Naive B cell (primary cell): ENCODE measurements around the gene DNASE1L2. TPM values are rescaled to one million over a fixed set of nuclear protein-coding genes. Genes with fewer than 3 reads are reported as not detected.
"Not testable (repeated sequence)": the region's sequence is repeated elsewhere in the genome, so short reads cannot be mapped to it uniquely, and the experiment has no call there.

Experiments
- ATAC-seq, 2 donors: fragments of 150-1000 bp; cut with Tn5 transposase; 2 replicates each; pipeline ENCODE4 v1.10.0; 2021; ENCODE audit warnings: low read depth in 2 of 2, mild to moderate bottlenecking in 2 of 2, moderate library complexity in 2 of 2
- DNase-seq: peaks from one replicate; pipeline ENCODE4 v3.0.0; 2022
- H3K27ac Mint-ChIP-seq, 6 donors: one replicate each; pipeline ENCODE4 v1.8.0; 2020 to 2022; ENCODE audit warnings: mild to moderate bottlenecking in 6 of 6, mixed read lengths in 6 of 6, moderate library complexity in 5 of 6, inconsistent platforms in 2 of 6
- H3K27me3 Mint-ChIP-seq, 3 donors: one replicate each; pipeline ENCODE4 v1.8.0; 2021 to 2022; ENCODE audit warnings: mixed read lengths in 3 of 3, mild to moderate bottlenecking in 1 of 3
- H3K36me3 Mint-ChIP-seq, 2 donors: one replicate each; pipeline ENCODE4 v1.8.0; 2020 to 2022; ENCODE audit warnings: mixed read lengths in 2 of 2, inconsistent platforms in 1 of 2, mild to moderate bottlenecking in 1 of 2
- H3K4me1 Mint-ChIP-seq, 3 donors: one replicate each; pipeline ENCODE4 v1.8.0; 2020 to 2022; ENCODE audit warnings: mixed read lengths in 3 of 3, inconsistent platforms in 1 of 3, mild to moderate bottlenecking in 1 of 3, moderate library complexity in 1 of 3
- H3K4me3 Mint-ChIP-seq, 8 donors: one replicate each; pipeline ENCODE4 v1.8.0; 2020 to 2022; ENCODE audit warnings: mild to moderate bottlenecking in 8 of 8, mixed read lengths in 8 of 8, moderate library complexity in 8 of 8, inconsistent platforms in 2 of 8
- H3K9me3 Mint-ChIP-seq, 7 donors: one replicate each; pipeline ENCODE4 v1.8.0; 2020 to 2022; ENCODE audit warnings: mixed read lengths in 7 of 7, mild to moderate bottlenecking in 5 of 7, inconsistent platforms in 2 of 7, moderate library complexity in 1 of 7
- polyA plus RNA-seq, 6 donors: library from polyadenylated mRNA; unstranded; fragments of 300-500 nt; fragmentation: Illumina TruSeq; gene quantifications; one replicate each; pipeline ENCODE4 v1.2.3, GENCODE V29; 2021; ENCODE audit warnings: low read depth in 6 of 6

DNASE1L2 gene
- polyA plus RNA-seq, 6 donors from 2014 or later, result 0.30 TPM; not detected in 5

DNA sequence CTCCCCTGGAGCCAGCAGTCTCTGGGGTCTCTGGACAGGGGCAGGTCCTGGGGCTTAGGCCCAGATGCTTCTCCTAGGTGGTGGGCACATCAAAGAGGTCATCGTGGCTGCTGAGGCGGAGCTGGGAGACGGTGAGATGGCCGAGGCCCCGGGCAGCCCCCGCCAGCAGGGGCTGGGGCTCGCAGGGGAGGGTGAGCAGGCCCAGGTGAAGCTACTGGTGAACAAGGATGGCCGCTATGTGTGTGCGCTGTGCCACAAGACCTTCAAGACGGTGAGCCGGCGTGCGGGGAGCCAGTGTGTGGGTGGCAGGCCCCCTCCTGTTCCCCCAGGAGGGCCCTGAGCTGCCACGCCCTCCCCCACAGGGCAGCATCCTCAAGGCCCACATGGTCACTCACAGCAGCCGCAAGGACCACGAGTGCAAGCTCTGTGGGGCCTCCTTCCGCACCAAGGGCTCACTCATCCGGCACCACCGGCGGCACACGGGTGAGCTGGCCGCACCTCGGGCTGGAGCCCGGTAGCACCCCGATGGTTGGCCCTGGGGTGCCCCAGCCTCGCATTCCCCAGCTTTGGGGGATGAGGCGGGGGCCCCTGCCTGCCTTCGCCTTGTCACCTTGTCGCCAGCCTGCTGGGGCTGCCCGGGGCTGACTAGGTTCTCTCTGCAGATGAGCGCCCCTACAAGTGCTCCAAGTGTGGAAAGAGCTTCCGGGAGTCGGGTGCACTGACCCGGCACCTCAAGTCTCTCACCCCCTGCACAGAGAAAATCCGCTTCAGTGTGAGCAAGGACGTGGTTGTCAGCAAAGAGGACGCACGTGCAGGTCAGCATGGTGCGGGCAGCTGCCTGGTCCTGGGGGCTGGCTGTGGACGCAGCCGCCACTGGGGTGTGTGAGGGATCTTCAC lies 3.9 kb upstream of the DNASE1L2 start:
- H3K27me3 Mint-ChIP-seq, result peaks cover 0 to 17% (median 0%) of the 10 kb centered on the region in 3 donors
- H3K4me1 Mint-ChIP-seq, result no peaks in the 10 kb centered on the region
- no peaks in the 10 kb centered on the region for H3K9me3 Mint-ChIP-seq
- no peak for ATAC-seq
- H3K36me3 Mint-ChIP-seq, result peaks cover 0 to 11% of the 10 kb centered on the region in 2 donors
- H3K27ac Mint-ChIP-seq, result no peak overlapping the region
- H3K4me3 Mint-ChIP-seq, result no peak overlapping the region
- DNase-seq, result no peak

DNA sequence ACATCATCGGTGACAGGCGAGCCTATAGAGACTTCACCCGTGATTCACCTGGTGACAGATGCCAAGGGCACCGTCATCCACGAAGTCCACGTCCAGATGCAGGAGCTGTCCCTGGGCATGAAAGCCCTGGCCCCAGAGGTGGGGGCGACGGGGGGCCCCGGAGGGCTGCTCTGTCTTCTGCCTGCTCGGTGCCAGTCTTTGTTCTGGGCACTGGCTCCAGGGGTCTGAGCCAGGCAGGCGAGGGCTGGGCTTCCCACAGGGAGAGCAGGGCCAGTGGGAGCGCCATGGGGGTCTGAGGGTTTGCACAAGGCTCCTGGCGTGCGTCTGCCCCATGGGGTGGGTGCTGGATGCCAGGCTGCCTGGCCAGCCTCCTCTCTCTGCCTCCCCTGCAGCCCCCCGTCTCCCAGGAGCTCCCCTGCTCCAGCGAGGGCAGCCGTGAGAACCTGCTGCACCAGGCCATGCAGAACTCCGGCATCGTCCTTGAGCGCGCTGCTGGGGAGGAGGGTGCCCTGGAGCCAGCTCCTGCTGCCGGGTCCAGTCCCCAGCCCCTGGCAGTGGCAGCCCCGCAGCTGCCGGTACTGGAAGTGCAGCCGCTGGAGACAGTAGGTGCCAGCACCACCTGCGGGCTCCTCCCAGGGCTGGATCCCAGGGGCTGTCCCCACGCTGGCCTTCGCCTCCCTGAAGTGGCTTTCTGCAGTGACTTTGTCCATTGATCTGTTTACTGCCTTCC lies 3.0 kb upstream of the DNASE1L2 start:
- no peak for ATAC-seq
- Mint-ChIP-seq H3K27me3 (peaks cover 0 to 17% (median 0%) of the 10 kb centered on the region in 3 donors), H3K4me3 (no peak overlapping the region), H3K36me3 (peaks cover 0 to 11% of the 10 kb centered on the region in 2 donors), H3K4me1 (no peaks in the 10 kb centered on the region), H3K27ac (no peak overlapping the region), H3K9me3 (no peaks in the 10 kb centered on the region)
- DNase-seq, result no peak

DNA sequence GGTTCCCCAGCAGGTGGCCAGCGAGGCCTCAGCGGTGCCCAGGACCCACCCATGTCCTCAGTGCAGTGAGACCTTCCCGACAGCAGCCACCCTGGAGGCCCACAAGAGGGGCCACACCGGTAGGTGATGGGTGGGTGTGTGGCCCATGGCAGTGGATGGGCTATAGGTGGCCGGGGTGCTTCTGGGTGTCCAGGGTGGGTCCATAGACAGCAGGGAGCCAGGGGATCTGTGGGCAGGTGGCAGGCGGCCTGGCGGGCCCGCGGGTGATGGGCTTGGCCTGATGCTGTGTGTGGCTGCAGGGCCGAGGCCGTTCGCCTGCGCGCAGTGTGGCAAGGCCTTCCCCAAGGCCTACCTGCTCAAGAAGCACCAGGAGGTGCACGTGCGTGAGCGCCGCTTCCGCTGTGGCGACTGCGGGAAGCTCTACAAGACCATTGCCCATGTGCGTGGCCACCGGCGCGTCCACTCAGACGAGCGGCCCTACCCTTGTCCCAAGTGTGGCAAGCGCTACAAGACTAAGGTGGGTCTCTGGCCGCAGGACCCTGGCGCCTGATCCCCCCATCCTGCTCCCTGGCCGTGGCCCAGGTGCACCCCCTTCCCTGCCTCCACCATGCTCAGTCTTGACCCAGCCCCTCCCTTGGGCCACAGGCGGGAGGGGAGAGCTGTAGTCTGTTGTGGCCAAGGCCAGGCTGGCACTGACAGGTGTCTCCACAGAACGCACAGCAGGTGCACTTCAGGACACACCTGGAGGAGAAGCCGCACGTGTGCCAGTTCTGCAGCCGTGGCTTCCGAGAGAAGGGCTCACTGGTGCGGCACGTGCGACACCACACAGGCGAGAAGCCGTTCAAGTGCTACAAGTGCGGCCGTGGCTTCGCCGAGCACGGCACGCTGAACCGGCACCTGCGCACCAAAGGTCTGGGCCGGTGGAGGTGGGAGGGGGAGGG lies 2.1 kb upstream of the DNASE1L2 start:
- DNase-seq, result no peak
- H3K36me3 Mint-ChIP-seq, result peaks cover 0 to 11% of the 10 kb centered on the region in 2 donors
- H3K9me3 Mint-ChIP-seq, result no peaks in the 10 kb centered on the region
- H3K27ac Mint-ChIP-seq, result no peak overlapping the region
- peak in 1 of 2 donors; percentile 16 for ATAC-seq
- H3K4me1 Mint-ChIP-seq, result no peaks in the 10 kb centered on the region
- H3K4me3 Mint-ChIP-seq, result no peak overlapping the region
- H3K27me3 Mint-ChIP-seq, result peaks cover 0 to 17% (median 0%) of the 10 kb centered on the region in 3 donors

DNA sequence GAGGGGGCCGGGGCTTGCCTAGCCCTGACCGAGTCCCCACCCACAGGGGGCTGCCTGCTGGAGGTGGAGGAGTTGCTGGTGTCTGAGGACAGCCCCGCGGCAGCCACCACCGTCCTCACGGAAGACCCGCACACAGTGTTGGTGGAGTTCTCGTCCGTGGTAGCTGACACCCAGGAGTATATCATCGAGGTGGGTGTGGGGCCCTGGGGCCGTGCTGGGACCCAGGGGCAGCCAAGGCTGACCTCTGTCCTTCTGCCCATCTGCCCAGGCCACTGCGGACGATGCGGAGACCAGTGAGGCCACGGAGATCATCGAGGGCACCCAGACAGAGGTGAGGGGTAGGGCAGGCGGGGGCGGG lies 1.5 kb upstream of the DNASE1L2 start:
- no peak for ATAC-seq
- H3K4me1 Mint-ChIP-seq, result no peaks in the 10 kb centered on the region
- H3K9me3 Mint-ChIP-seq, result no peaks in the 10 kb centered on the region
- peaks cover 0 to 5% of the 10 kb centered on the region in 2 donors for H3K36me3 Mint-ChIP-seq
- peaks cover 0 to 17% (median 0%) of the 10 kb centered on the region in 3 donors for H3K27me3 Mint-ChIP-seq
- no peak for DNase-seq
- no peak overlapping the region for H3K4me3 Mint-ChIP-seq
- no peak overlapping the region for H3K27ac Mint-ChIP-seq

DNA sequence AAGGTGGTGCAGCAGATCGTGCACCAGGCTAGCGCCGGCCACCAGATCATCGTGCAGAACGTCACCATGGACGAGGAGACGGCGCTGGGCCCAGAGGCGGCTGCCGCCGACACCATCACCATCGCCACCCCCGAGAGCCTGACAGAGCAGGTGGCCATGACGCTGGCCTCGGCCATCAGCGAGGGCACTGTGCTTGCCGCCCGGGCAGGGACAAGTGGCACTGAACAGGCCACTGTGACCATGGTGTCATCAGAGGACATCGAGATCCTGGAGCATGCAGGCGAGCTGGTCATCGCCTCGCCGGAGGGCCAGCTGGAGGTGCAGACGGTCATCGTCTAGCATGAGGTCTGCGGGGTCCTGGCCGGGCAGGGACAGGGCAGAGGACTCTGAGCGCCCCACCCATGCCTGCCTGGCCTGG lies 1.0 kb upstream of the DNASE1L2 start:
- Mint-ChIP-seq H3K27me3 (peaks cover 0 to 17% (median 0%) of the 10 kb centered on the region in 3 donors), H3K4me1 (no peaks in the 10 kb centered on the region), H3K4me3 (peak overlapping the region in 3 of 8 donors; percentile 20 to 63 (median 47)), H3K27ac (no peak overlapping the region), H3K9me3 (no peaks in the 10 kb centered on the region), H3K36me3 (peaks cover 0 to under 1% of the 10 kb centered on the region in 2 donors)
- no peak for ATAC-seq
- no peak for DNase-seq

DNA sequence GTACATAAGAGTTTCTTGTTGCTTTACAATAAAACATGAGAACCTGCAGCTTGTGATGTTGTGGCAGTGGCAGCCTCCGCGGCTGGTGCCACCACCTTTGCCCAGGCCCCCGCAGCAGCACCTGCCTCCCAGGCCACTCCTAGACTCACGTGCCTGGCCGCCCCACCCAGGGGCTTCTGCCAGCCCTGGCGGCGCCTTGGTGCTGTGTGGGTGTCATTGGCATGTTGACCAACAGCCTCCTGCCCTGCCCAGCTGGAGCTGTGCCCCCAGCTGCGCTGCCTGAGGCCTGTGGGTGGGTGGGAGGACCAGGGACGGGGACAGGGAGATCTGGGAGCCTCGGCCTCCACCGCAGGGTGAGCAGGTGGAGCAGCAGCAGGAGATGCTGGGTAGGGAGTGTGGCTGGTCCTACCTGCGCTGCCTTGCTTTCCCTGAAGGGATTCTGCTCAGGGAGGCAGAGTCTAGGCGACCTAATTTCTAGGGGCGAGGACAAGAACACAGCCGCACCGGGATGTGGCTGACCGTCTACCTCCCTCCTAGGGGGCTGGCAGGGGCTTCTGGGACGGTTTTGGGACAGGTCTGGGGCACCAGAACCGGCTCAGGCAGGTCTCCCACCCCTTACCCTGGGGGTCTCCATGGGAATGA lies 428 bp upstream of the DNASE1L2 start:
- ATAC-seq, result no peak
- no peak overlapping the region for H3K27ac Mint-ChIP-seq
- no peaks in the 10 kb centered on the region for H3K9me3 Mint-ChIP-seq
- H3K27me3 Mint-ChIP-seq, result peaks cover 0 to 17% (median 0%) of the 10 kb centered on the region in 3 donors
- no peaks in the 10 kb centered on the region for H3K4me1 Mint-ChIP-seq
- no peak for DNase-seq
- H3K36me3 Mint-ChIP-seq, result no peaks in the 10 kb centered on the region
- no peak overlapping the region for H3K4me3 Mint-ChIP-seq

DNA sequence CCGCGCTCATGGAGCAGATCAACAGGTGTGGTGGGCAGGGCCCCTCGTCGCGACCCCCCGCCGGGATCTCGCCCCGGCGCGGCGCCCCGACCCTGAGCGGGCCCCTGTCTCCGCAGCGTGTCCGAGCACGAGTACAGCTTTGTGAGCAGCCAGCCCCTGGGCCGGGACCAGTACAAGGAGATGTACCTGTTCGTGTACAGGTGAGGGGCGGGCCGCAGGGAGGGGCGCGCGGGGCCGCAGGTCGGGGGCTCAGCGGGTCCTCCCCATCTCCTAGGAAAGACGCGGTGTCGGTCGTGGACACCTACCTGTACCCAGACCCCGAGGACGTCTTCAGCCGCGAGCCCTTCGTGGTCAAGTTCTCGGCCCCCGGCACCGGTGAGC lies 848 bp downstream of the DNASE1L2 start:
- no peak for DNase-seq
- H3K4me3 Mint-ChIP-seq, result no peak overlapping the region
- no peak overlapping the region for H3K27ac Mint-ChIP-seq
- no peaks in the 10 kb centered on the region for H3K36me3 Mint-ChIP-seq
- ATAC-seq, result no peak
- H3K9me3 Mint-ChIP-seq, result no peaks in the 10 kb centered on the region
- peaks cover 0 to 17% (median 0%) of the 10 kb centered on the region in 3 donors for H3K27me3 Mint-ChIP-seq
- H3K4me1 Mint-ChIP-seq, result no peaks in the 10 kb centered on the region

DNA sequence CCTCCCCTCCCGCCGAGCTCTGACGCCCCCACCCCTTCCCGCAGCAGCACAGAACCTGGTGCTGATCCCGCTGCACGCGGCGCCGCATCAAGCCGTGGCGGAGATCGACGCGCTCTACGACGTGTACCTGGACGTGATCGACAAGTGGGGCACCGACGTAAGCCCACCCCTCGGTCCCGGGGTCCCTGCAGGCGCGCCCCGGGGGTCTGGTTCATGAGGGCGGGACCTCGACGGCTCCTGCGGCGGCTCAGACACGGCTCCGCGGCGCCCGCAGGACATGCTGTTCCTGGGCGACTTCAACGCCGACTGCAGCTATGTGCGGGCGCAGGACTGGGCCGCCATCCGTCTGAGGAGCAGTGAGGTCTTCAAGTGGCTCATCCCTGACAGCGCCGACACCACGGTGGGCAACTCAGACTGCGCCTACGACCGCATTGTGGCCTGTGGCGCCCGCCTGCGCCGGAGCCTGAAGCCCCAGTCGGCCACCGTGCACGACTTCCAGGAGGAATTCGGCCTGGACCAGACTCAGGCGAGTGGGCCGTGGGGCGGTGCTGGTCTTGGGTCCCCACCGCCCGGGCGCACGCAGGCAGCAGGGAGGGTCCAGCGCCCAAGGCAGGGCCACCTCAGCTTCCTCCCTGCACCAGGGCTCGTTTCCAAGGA lies 1.4 kb downstream of the DNASE1L2 start:
- DNase-seq, result no peak
- Mint-ChIP-seq H3K4me3 (no peak overlapping the region), H3K9me3 (no peaks in the 10 kb centered on the region), H3K27me3 (peaks cover 0 to 17% (median 0%) of the 10 kb centered on the region in 3 donors), H3K36me3 (no peaks in the 10 kb centered on the region), H3K4me1 (no peaks in the 10 kb centered on the region), H3K27ac (no peak overlapping the region)
- no peak for ATAC-seq

DNA sequence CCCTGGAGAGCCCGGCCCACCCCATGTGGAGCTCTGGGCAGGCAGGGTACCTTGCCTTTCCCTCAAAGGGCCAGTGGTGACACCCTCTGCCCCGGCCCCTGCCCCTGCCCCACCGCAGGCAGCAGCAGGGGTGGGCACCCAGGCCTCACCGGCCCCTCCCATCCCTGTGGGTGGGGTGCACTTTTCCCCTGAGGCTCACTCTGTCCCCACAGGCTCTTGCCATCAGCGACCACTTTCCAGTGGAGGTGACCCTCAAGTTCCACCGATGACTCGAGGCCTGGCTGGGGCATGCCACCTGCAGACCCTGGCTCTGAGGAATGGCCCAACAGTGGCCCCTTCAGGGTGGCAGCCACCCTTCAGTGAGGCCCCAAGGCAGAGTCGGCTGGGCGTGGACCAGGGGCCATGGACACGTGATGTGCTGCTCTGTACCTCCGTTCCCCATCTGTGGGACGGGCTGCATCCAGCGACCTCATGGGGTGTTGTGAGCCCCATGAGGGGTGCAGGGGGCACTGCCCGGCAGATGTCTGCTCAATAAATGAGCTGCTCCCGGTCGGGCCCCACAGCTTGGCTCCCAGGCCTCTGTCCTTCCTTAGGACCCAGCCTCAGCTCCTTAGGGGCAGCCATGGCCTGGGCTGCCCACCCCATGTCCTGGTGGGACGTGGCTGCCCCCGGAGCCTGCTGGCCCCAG lies 2.0 kb downstream of the DNASE1L2 start:
- H3K4me1 Mint-ChIP-seq, result no peaks in the 10 kb centered on the region
- H3K4me3 Mint-ChIP-seq, result no peak overlapping the region
- H3K9me3 Mint-ChIP-seq, result no peaks in the 10 kb centered on the region
- H3K27ac Mint-ChIP-seq, result no peak overlapping the region
- no peak for DNase-seq
- no peak for ATAC-seq
- H3K27me3 Mint-ChIP-seq, result peaks cover 0 to 17% (median 0%) of the 10 kb centered on the region in 3 donors
- no peaks in the 10 kb centered on the region for H3K36me3 Mint-ChIP-seq

DNA sequence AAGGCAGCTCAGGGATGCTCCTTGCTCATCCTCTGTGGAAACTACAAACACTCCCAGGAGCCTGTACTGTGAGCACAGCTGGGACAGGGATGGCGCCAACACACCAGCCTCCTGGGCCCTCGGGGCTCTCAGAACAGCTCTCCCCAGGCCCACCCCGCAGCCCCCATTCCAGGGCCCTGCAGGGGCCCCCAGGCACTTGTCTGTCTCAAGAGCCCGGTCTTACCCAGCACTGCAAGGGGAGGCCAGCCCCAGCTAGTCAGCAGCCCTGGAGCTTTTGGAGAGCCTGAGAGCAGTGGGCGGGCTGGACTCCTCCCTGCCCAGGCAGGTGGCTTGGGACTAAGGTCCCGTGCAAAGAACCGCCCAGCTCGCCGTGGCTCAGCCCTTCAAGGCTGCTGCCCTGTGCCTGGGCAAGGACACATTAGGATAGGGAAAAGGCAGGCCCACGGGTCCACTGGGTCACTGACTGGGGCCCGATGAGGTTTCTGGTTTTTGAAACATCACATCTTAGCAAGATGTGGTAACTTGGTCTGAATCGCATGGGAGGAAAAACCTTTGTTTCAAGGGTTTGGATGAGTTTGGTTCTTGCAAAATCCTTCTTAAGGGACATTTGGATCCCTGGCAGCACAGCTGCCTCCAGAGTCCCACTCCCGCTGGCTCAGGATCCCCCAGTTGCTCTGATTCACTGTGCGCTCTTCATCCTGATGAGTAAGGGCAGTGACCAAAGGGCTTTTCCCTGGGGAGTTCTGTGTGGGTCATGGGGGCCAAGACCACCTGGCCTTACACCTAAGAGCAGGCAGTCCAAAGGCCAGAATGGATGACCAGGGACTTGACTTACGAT lies 2.8 kb downstream of the DNASE1L2 start:
- DNase-seq (no peak), ATAC-seq (no peak)
- H3K4me3 Mint-ChIP-seq, result no peak overlapping the region
- H3K4me1 Mint-ChIP-seq, result no peaks in the 10 kb centered on the region
- H3K27me3 Mint-ChIP-seq, result peaks cover 0 to 17% (median 0%) of the 10 kb centered on the region in 3 donors
- H3K36me3 Mint-ChIP-seq, result no peaks in the 10 kb centered on the region
- H3K27ac Mint-ChIP-seq, result no peak overlapping the region
- H3K9me3 Mint-ChIP-seq, result no peaks in the 10 kb centered on the region

DNA sequence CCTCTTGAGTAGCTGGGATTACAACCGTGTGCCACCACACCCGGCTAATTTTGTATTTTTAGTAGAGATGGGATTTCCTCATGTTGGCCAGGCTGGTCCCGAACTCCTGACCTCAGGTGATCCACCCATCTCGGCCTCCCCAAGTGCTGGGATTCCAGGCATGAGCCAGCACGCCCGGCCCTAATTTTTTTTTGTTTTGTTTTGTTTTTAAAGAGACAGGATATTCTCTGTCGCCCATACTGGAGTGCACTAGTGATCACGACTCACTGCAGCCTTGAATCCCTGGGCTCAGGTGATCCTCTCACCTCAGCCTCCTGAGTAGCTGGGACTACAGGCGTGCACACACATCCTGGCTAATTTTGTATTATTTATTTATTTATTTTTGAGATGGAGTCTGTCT lies 4.1 kb downstream of the DNASE1L2 start:
- H3K27me3 Mint-ChIP-seq, H3K4me3 Mint-ChIP-seq, ATAC-seq, H3K36me3 Mint-ChIP-seq, H3K27ac Mint-ChIP-seq, DNase-seq, H3K9me3 Mint-ChIP-seq, H3K4me1 Mint-ChIP-seq: not testable (repeated sequence)
